Common myeloid progenitor, CD34-positive (primary cell): ENCODE measurements around the gene MICAL3.
"Not testable (repeated sequence)": the region's sequence is repeated elsewhere in the genome, so short reads cannot be mapped to it uniquely, and the experiment has no call there.

Source experiments
- CTCF ChIA-PET: fragments of 350-600 bp; sonication (Branson Sonifier 250); formaldehyde crosslinking; loops from one replicate; lab custom pipeline; 2021; ENCODE audit warnings: antibody characterized with exemption; lab: Charles Lee
- POLR2A ChIA-PET: fragments of 350-600 bp; sonication (Branson Sonifier 250); formaldehyde crosslinking; loops from one replicate; lab custom pipeline; 2021; ENCODE audit warnings: antibody characterized with exemption; lab: Charles Lee
- DNase-seq, 3 donors: peaks; one replicate each; pipeline versions ENCODE4 v3.0.0 to v3.0.0-alpha.2; 2013
- H3K27ac ChIP-seq, 2 experiments: 1 replicate in 1 of 2; 2 replicates in 1 of 2; pipeline ENCODE4 v1.7.0; 2013; ENCODE audit warnings: inconsistent platforms in 2 of 2, low read length in 2 of 2, mild to moderate bottlenecking in 2 of 2, low read depth in 1 of 2, moderate library complexity in 1 of 2; ENCODE audit not compliant: severe bottlenecking in 2 of 2, insufficient read depth in 1 of 2, poor library complexity in 1 of 2
- H3K27me3 ChIP-seq, 5 experiments: replicated peaks in 2 of 5; 1 replicate in 3 of 5; 2 replicates in 2 of 5; pipeline versions ENCODE4 v1.6.1 to v1.7.0; 2013; ENCODE audit warnings: low read length in 4 of 5, mild to moderate bottlenecking in 2 of 5, moderate library complexity in 2 of 5, inconsistent platforms in 1 of 5; ENCODE audit not compliant: insufficient read depth in 5 of 5, control insufficient read depth in 4 of 5
- H3K36me3 ChIP-seq, 4 experiments: 1 replicate in 2 of 4; 2 replicates in 2 of 4; pipeline versions ENCODE4 v1.6.1 to v1.7.0; 2013; ENCODE audit warnings: low read length in 3 of 4, control low read depth in 1 of 4, mild to moderate bottlenecking in 1 of 4; ENCODE audit not compliant: control insufficient read depth in 4 of 4, insufficient read depth in 4 of 4
- H3K4me1 ChIP-seq, 4 experiments: 1 replicate in 3 of 4; 2 replicates in 1 of 4; pipeline versions ENCODE4 v1.6.1 to v1.7.1; 2013; ENCODE audit warnings: low read length in 3 of 4, mild to moderate bottlenecking in 3 of 4, control low read depth in 1 of 4, inconsistent platforms in 1 of 4, moderate library complexity in 1 of 4; ENCODE audit not compliant: control insufficient read depth in 4 of 4, insufficient read depth in 4 of 4; ENCODE audit errors: control extremely low read depth in 1 of 4
- H3K4me3 ChIP-seq, 7 experiments: 1 replicate in 4 of 7; 2 replicates in 3 of 7; pipeline versions ENCODE4 v1.5.1 to v1.7.0; 2013; ENCODE audit warnings: mild to moderate bottlenecking in 7 of 7, low read length in 6 of 7, moderate library complexity in 6 of 7, inconsistent platforms in 2 of 7, low read depth in 2 of 7, control low read depth in 1 of 7; ENCODE audit not compliant: insufficient read depth in 4 of 7, control insufficient read depth in 1 of 7; ENCODE audit errors: extremely low read depth in 1 of 7
- H3K9me3 ChIP-seq, 5 experiments: 1 replicate in 4 of 5; 2 replicates in 1 of 5; pipeline versions ENCODE4 v1.6.1 to v1.7.1; 2013; ENCODE audit warnings: low read length in 4 of 5, mild to moderate bottlenecking in 2 of 5, inconsistent platforms in 1 of 5, low read depth in 1 of 5, moderate library complexity in 1 of 5; ENCODE audit not compliant: control insufficient read depth in 4 of 5, insufficient read depth in 2 of 5; ENCODE audit errors: control extremely low read depth in 1 of 5
- WGBS: methylation state at CpG from one replicate; pipeline ENCODE4 v1.1.5; 2013; ENCODE audit not compliant: insufficient coverage; 5-methylcytosine and 5-hydroxymethylcytosine counted together

MICAL3 gene

DNA sequence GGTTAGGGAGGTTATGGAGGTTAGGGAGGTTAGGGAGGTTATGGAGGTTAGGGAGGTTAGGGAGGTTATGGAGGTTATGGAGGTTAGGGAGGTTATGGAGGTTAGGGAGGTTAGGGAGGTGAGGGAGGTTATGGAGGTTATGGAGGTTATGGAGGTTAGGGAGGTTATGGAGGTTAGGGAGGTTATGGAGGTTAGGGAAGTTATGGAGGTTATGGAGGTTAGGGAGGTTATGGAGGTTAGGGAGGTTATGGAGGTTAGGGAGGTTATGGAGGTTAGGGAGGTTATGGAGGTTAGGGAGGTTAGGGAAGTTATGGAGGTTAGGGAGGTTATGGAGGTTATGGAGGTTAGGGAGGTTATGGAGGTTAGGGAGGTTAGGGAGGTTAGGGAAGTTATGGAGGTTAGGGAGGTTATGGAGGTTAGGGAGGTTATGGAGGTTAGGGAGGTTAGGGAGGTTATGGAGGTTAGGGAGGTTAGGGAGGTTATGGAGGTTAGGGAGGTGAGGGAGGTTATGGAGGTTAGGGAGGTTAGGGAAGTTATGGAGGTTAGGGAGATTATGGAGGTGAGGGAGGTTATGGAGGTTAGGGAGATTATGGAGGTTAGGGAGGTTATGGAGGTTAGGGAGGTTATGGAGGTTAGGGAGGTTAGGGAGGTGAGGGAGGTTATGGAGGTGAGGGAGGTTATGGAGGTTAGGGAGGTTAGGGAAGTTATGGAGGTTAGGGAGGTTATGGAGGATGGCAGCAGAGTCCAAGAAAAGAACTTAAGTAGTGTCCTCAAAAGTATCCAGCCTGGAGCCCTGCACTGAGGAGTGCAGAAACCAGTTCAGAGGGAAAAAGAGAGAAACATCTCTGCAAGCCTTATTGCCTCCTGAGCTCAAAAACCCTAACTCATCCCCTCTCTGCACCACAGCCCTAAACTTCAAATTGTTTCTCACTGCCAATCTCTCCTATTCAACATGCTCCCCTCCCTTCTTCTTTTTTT is 147.2 kb downstream of the MICAL3 start:
- peaks cover 6 to 60% (median 34%) of the 10 kb centered on the region in 4 experiments for H3K36me3 ChIP-seq
- POLR2A ChIA-PET, H3K9me3 ChIP-seq, DNase-seq, H3K27ac ChIP-seq, H3K27me3 ChIP-seq, H3K4me1 ChIP-seq, H3K4me3 ChIP-seq: not testable (repeated sequence)
- CTCF ChIA-PET = interaction anchor here (1.7 kb wide), 1 partner anchor 11 kb away, joined by 4 read pairs; no protein-coding TSS in a partner anchor

DNA sequence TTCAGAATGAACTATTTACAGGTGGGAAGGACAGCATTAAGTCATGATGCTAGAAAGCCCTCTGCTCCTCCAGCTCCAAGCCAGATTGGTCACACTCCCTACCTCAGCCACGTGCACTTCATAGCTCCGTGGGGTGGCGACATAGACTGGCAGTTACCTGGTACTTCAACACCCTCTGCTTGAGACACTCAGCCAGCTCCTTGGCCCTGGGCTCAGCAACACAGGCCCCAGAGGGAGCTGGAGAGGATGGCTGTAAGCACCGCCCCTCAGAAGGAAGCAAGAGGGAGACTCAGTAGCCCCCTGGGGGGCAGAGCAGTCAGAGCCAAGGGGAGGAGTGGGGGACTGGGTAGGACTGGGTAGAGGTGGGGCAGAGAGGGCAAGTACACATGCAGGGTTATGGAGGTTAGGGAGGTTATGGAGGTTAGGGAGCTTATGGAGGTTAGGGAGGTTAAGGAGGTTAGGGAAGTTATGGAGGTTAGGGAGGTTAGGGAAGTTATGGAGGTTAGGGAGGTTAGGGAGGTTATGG is 148.0 kb downstream of the MICAL3 start:
- Histone ChIP-seq H3K36me3 (peaks cover 6 to 60% (median 39%) of the 10 kb centered on the region in 4 experiments), H3K4me1 (no peaks in the 10 kb centered on the region), H3K27me3 (no peaks in the 10 kb centered on the region), H3K9me3 (no peaks in the 10 kb centered on the region), H3K27ac (no peak overlapping the region), H3K4me3 (no peak overlapping the region)
- POLR2A ChIA-PET = interaction anchor here (0.6 to 1.1 kb wide), 2 partner anchors 28 to 33 kb away, joined by 3 read pairs; no protein-coding TSS in a partner anchor
- CTCF ChIA-PET = interaction anchor here (1.3 kb wide), 1 partner anchor 9 kb away, joined by 4 read pairs; no protein-coding TSS in a partner anchor
- DNase-seq = peak in 2 of 3 donors; percentile 13 to 26
- 87% methylated on average over 4 of the region's 4 CpGs for WGBS

DNA sequence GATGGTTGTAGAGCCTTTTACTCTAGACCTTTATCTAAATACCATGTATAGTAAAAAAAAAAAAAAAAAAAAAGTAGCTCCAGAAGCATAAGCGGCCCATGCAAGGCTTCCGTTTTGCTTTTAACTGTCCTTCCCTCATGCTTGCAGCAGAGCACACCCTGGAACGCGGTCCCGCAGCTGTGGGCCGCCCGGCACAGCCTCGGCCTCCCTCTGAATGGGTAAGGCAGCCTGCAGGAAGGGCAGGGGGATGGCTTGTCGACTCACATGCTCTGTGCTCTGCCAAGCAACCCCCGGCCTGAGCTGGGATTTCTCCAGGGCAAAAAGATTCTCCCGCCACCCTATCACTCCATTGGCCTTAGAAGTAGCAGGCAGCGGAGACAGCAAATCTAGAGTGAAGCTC is 148.7 kb downstream of the MICAL3 start:
- WGBS = 93% methylated on average over 7 of the region's 12 CpGs

DNA sequence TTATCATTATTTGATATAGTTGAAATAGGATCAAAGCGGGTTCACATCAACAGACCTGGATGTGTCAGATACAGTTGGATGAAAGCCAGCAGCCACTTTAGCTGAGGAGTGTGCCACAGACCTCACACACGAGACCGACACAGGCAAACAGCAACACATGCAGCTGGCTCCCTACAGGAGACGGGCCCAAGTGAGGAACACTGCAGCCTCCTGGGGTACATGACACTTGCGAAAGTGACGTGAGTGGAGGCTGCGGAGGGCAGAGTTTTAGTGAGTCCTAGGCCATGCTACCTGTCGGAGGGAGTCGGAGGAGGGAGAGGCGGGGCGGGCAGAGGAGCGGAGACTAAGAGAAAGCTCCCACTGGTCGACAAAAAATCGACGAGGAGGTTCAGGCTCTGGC is 149.2 kb downstream of the MICAL3 start:
- H3K9me3 ChIP-seq = no peaks in the 10 kb centered on the region
- ChIA-PET POLR2A (no interaction called here), CTCF (interaction anchor here (1.1 to 1.3 kb wide), 2 partner anchors 8 to 151 kb away, joined by 3 to 4 read pairs; no protein-coding TSS in a partner anchor)
- H3K4me3 ChIP-seq = no peak overlapping the region
- H3K27ac ChIP-seq = no peak overlapping the region
- no peaks in the 10 kb centered on the region for H3K27me3 ChIP-seq
- DNase-seq = no peak
- 98% methylated on average over 8 of the region's 15 CpGs for WGBS
- peaks cover 3 to 59% (median 42%) of the 10 kb centered on the region in 4 experiments for H3K36me3 ChIP-seq
- no peaks in the 10 kb centered on the region for H3K4me1 ChIP-seq

More for the DNA sequence above, 148.7 kb downstream of the MICAL3 start:
- Histone ChIP-seq H3K27me3 (no peaks in the 10 kb centered on the region), H3K36me3 (peaks cover 6 to 59% (median 42%) of the 10 kb centered on the region in 4 experiments), H3K4me1 (no peaks in the 10 kb centered on the region), H3K27ac (no peak overlapping the region), H3K9me3 (no peaks in the 10 kb centered on the region), H3K4me3 (no peak overlapping the region)
- POLR2A ChIA-PET = interaction anchor here (0.6 to 1.1 kb wide), 2 partner anchors 29 to 34 kb away, joined by 3 read pairs; no protein-coding TSS in a partner anchor
- CTCF ChIA-PET = interaction anchor here (1.3 kb wide), 1 partner anchor 8 kb away, joined by 4 read pairs; no protein-coding TSS in a partner anchor
- DNase-seq = no peak

DNA sequence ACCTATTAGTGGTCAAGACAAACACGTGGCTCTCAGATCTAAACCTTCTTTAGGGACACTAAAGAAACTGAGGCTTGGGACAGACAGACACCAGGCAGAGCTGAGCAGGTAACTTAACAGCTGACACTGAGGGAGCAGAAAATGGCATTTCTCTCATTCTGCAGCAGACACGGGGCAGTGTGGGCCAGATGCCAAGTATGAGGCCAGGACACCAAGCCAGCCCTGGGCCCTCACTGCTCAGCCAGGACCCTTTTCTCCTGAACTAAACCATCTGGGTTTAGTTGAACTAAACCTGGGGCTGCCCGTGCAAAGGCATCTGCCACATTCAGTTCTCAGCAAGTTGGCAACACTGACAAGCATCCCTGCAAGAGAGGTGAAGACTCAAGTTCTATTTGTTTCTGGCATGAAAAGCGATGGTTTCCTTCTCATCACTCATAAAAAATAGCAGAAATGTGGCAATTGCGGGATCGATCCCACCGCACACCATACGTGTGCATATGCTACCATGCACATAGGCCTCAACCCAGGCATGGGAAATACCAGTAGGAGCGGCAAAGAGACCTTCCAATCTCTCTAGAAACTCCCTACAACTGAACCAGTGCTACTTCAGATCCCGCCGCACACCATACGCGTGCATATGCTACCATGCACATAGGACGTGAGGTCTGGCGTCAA is 150.0 kb downstream of the MICAL3 start:
- WGBS = 99% methylated on average over 15 of the region's 15 CpGs
- POLR2A ChIA-PET = no interaction called here
- CTCF ChIA-PET = interaction anchor here (1.1 kb wide), 1 partner anchor 152 kb away, joined by 3 read pairs; no protein-coding TSS in a partner anchor
- H3K9me3 ChIP-seq = no peaks in the 10 kb centered on the region
- no peaks in the 10 kb centered on the region for H3K4me1 ChIP-seq
- DNase-seq = no peak
- H3K36me3 ChIP-seq = peaks cover 2 to 58% (median 41%) of the 10 kb centered on the region in 4 experiments
- no peaks in the 10 kb centered on the region for H3K27me3 ChIP-seq
- no peak overlapping the region for H3K4me3 ChIP-seq
- no peak overlapping the region for H3K27ac ChIP-seq

DNA sequence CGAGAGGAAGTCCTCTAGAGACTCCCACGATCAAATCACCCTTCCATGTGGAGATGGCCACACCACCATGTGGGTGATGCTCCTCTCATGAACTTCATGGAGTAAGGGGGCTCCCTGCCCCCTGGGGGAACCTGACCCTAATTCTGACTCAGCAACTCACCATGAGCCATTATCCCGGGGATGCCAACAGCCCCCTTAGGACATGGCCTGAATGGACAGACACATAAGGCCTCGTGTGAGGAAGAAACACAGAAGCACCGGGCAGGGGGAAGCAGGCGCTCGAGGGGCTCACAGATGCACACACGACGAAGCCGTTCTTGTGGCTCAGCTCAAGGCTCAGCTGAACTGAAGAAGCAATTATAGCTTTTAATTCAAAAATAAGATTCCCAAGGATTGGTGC is 150.6 kb downstream of the MICAL3 start:
- H3K4me1 ChIP-seq = no peaks in the 10 kb centered on the region
- no peak overlapping the region for H3K4me3 ChIP-seq
- POLR2A ChIA-PET = no interaction called here
- no peaks in the 10 kb centered on the region for H3K9me3 ChIP-seq
- DNase-seq = no peak
- CTCF ChIA-PET = no interaction called here
- no peaks in the 10 kb centered on the region for H3K27me3 ChIP-seq
- H3K27ac ChIP-seq = no peak overlapping the region
- WGBS = 94% methylated on average over 10 of the region's 10 CpGs
- H3K36me3 ChIP-seq = peaks cover 0 to 58% (median 39%) of the 10 kb centered on the region in 4 experiments
